Osteocyte (in vitro differentiated cells): ENCODE results near the gene TRIM2. TPM values are rescaled to one million over a fixed set of nuclear protein-coding genes. Genes with fewer than 3 reads are reported as not detected.

Experiments
- DNase-seq: peaks from one replicate; pipeline ENCODE4 v3.0.0; 2021; ENCODE audit warnings: mixed read lengths; ENCODE audit not compliant: unreplicated experiment; ENCODE audit errors: extremely low spot score
- H3K27ac Mint-ChIP-seq: one replicate; pipeline ENCODE4 v1.8.0; 2021; ENCODE audit warnings: mild to moderate bottlenecking, mixed read lengths; ENCODE audit not compliant: unreplicated experiment
- H3K27me3 Mint-ChIP-seq: one replicate; pipeline ENCODE4 v1.8.0; 2021; ENCODE audit warnings: mixed read lengths; ENCODE audit not compliant: unreplicated experiment
- H3K36me3 Mint-ChIP-seq: one replicate; pipeline ENCODE4 v1.8.0; 2021; ENCODE audit warnings: mixed read lengths; ENCODE audit not compliant: unreplicated experiment
- H3K4me1 Mint-ChIP-seq: one replicate; pipeline ENCODE4 v1.8.0; 2021; ENCODE audit warnings: mixed read lengths; ENCODE audit not compliant: unreplicated experiment
- H3K4me3 Mint-ChIP-seq: one replicate; pipeline ENCODE4 v1.8.0; 2021; ENCODE audit warnings: mild to moderate bottlenecking, moderate library complexity, mixed read lengths; ENCODE audit not compliant: unreplicated experiment
- H3K9me3 Mint-ChIP-seq: one replicate; pipeline ENCODE4 v1.8.0; 2021; ENCODE audit warnings: mixed read lengths; ENCODE audit not compliant: unreplicated experiment
- CTCF ChIP-seq: fragments of 200-600 bp; sonication (generic); IDR thresholded peaks from 2 replicates; pipeline ENCODE4 v1.5.0; 2021; ENCODE audit warnings: antibody characterized with exemption, mild to moderate bottlenecking, moderate library complexity
- total RNA-seq: library from RNA; stranded (reverse); gene quantifications from 2 replicates; pipeline ENCODE4 v1.2.1, GENCODE V29; 2021

Gene TRIM2
- total RNA-seq, 1 donor from 2014 or later: 34.0 TPM

GRCh38 chr4:153228512-153229140 is 24.4 kb downstream of the TRIM2 start:
- no peak for TF ChIP-seq CTCF
- peak overlapping the region; percentile 90 for H3K27ac Mint-ChIP-seq
- no peak for DNase-seq
- H3K27me3 Mint-ChIP-seq: no peaks in the 10 kb centered on the region
- peaks cover 58% of the 10 kb centered on the region for H3K4me1 Mint-ChIP-seq
- peaks cover 17% of the 10 kb centered on the region for H3K36me3 Mint-ChIP-seq
- peak overlapping the region; percentile 46 for H3K4me3 Mint-ChIP-seq
- H3K9me3 Mint-ChIP-seq: no peaks in the 10 kb centered on the region

- H3K4me1 Mint-ChIP-seq: peaks cover 58% of the 10 kb centered on the region
- DNase-seq: no peak
- H3K4me3 Mint-ChIP-seq: no peak overlapping the region
- H3K36me3 Mint-ChIP-seq: peaks cover 13% of the 10 kb centered on the region
- no peaks in the 10 kb centered on the region for H3K27me3 Mint-ChIP-seq
- H3K27ac Mint-ChIP-seq: peak overlapping the region; percentile 90
- H3K9me3 Mint-ChIP-seq: no peaks in the 10 kb centered on the region
- TF ChIP-seq CTCF: no peak
Observed at GRCh38 chr4:153229545-153229944, 25.3 kb downstream of the TRIM2 start.

- Mint-ChIP-seq H3K27me3 (no peaks in the 10 kb centered on the region), H3K36me3 (peaks cover 3% of the 10 kb centered on the region), H3K4me1 (peaks cover 58% of the 10 kb centered on the region), H3K27ac (peak overlapping the region; percentile 63), H3K9me3 (no peaks in the 10 kb centered on the region), H3K4me3 (peak overlapping the region; percentile 16)
- no peak for DNase-seq
- TF ChIP-seq CTCF: no peak
Observed at GRCh38 chr4:153232768-153233167, 28.5 kb downstream of the TRIM2 start.

DNA sequence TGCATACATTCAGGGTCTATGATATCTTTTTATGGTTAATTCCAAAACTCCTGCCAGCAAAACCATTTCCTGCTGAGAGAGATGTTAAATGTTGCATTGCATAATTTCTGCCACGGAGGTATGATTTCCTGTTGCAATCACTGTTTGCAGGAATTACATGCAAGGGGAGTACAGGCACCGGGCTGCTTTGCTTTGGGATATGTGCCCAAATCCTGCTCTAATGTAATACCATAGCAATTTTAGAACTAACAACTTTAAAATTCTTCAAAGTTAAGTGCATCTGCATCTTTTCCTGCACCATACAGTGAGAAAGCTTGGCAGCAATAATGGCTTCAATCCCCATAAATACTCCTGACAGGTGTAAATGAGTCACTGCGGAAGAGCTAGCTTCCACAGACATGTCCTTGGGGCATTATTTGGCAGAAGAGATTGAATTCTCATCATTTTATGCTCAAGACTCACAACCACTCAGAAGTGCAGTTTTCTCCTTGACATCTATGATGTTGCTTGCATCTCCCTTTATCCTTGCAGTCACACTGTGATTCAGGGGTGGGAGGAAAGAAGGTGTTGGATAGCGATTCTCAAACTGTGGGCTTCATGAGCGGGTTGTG is 29.6 kb downstream of the TRIM2 start:
- Mint-ChIP-seq H3K9me3 (no peaks in the 10 kb centered on the region), H3K4me1 (peaks cover 47% of the 10 kb centered on the region), H3K27me3 (no peaks in the 10 kb centered on the region), H3K36me3 (peaks cover 2% of the 10 kb centered on the region), H3K27ac (peak overlapping the region; percentile 63), H3K4me3 (no peak overlapping the region)
- no peak for TF ChIP-seq CTCF
- DNase-seq: no peak

- Mint-ChIP-seq H3K27me3 (no peaks in the 10 kb centered on the region), H3K4me3 (no peak overlapping the region), H3K4me1 (peaks cover 37% of the 10 kb centered on the region), H3K27ac (peak overlapping the region; percentile 15), H3K36me3 (peaks cover 5% of the 10 kb centered on the region), H3K9me3 (no peaks in the 10 kb centered on the region)
- no peak for DNase-seq
- no peak for TF ChIP-seq CTCF
Observed at GRCh38 chr4:153234885-153235284, 30.6 kb downstream of the TRIM2 start.
